ENCODE data around the gene ABCF2.

GRCh38 chr7:151178831-151179230 lies 48.2 kb downstream of the ABCF2 start:
- TF ChIP-seq EZH2 (IDR thresholded peaks at IDR 0.05; ENCODE audit: low read depth) (no peak), CTCF (conservative IDR thresholded peaks at IDR 0.05) (no peak)
